Measurements from ENCODE around the gene SQSTM1. TPM values are rescaled to one million over a fixed set of nuclear protein-coding genes. Genes with fewer than 3 reads are reported as not detected.
"Not testable (repeated sequence)": the region's sequence is repeated elsewhere in the genome, so short reads cannot be mapped to it uniquely, and the experiment has no call there.

Gene SQSTM1
- polyA plus RNA-seq, 5 donors, result 68.4 to 113 (median 97.1) TPM

DNA sequence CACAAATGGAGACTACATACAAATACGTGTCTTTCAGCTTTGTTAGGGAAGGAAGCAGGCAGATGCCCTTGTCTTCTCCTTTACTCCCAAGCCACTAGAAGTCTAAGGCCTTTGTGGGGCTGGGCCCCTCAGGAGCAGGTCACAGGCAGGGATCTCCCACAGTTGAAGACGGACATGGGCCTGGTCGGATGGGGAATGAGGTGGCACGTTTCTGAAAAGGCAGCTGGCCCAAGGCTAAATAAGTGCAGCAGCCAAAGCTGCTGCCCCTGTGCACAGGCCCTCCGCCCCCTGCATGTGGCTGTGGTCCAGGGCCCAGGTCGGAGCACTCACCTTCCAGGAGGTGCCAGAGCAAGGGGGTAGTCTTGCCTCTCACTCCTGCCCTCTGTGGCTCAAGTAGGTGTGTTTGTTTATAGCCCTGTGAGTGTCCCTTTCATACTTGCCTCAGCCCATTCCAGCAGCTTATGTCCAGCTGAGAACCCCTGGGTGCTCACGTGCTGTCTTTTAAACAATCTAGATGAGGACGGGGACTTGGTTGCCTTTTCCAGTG is 1.8 kb downstream of the SQSTM1 start:
- no peak for DNase-seq

DNA sequence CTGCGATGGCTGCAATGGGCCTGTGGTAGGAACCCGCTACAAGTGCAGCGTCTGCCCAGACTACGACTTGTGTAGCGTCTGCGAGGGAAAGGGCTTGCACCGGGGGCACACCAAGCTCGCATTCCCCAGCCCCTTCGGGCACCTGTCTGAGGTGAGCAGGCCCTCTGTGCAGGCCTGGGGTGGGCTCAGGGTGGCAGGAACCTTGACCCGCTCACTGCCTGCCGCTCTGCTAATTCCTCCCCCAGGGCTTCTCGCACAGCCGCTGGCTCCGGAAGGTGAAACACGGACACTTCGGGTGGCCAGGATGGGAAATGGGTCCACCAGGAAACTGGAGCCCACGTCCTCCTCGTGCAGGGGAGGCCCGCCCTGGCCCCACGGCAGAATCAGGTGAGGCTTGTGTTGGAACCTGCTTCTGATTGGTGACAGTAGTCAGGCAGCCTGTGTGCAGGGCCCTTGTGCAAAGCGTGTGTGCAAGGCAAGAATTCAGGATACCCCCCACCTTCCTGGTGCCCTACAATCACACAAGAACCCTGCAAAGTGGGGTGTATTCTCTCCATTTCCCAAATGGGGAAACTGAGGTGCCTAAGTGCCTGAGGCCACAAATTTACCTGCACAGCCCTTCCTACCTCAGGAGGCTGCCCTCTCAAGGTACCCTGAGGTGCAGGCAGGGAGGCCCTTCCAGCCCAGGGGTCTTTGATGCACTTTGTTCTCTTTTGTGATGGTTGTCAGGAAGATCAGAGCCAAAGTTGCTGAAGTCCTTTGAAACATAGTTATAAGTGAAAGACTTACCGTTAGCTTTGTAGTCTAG is 3.4 kb downstream of the SQSTM1 start:
- DNase-seq, result no peak

DNA sequence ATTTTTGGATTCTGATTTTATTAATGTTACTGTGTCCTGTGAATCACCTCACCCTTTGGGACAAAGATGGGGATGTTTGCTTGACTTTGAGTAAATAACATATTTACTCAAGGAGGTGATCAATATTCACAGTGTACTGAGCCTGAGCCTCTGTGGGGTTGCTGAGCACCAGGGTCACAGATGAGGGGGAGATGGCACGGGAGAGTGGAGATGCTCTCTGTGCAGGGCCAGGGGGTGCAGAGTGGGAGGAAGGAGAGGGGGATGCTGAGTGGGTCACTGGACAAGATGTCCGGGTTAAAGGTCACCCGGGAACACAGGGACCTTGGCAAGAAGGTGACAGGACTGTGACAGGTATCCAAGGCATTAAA is 4.0 kb downstream of the SQSTM1 start:
- DNase-seq, result no peak

DNA sequence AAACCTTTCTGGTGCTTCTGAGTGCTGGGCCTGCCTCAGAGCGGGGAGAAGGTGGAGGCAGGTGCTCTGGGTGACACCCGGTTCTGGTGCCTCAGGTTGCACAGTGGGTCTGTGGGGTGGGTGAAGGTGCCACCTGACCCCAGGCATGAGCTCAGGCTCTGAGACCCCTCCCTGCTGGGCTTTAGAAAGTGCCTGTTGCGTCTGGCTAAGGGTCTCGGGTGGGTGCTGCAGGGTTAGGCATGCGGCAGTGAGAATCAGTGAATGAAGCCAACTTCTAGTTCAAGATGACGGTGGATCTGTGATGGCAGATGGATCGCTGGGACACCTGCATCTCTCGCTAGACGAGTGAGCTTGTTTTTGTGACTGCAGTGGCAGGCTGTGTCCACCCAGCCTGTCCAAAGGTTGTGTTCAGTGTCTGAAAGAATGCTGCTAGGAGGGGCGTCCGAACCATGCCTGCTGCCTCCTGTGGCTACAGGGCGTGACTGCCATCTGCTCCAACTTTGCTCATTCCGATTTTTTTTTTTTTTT is 5.0 kb downstream of the SQSTM1 start:
- no peak for DNase-seq

DNA sequence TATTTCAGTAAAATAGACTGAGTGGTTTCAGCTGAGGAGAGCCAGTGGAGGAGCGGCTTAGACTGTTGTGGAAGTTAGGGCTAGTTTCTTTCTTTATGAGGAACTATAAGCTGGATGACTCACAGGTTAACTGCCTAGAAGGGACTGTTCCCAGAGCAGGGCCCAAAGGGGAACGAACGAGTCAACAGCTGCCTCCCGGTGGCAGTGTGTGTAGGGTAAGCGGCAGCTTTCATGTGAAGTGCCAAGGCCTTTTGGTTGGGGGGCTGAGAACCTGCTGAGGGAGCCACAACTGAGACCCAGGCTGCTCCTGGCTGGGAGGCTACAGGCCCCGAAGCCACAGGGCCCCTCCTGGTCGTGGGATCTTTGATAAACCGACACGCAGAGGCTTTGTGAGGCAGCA is 7.0 kb downstream of the SQSTM1 start:
- DNase-seq, result no peak

DNA sequence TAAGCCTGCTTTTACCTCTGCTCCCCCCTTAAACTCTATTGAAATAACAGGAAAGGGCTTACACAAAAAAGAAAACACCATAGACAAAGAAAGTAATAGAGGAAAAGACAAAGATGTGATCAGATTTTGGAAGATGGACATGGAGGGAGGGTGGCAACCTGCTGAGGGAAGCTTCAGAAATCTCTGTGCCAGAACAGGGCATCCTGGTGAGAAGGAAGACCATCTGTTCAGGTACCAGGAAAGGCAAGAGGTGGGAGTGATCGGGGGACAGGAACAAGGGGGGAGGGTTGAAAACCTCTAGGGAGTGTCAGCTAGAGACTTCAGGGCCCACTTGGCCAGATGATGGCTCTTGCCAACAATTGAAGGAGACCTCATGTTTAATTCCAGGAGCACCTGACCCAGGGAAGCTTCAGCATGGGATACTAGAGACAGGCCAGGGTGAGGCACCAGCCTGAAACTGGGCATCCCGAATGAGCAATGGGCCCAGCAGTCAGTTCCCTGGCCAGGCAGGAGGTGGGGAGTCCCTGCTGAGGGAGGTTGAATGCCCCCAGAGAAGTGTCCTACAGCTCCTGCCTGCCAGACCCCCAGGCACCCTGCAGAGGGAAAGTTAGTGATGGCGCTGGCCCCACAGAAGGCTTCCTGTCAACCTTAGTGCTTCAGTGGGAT is 8.2 kb downstream of the SQSTM1 start:
- no peak for DNase-seq

DNA sequence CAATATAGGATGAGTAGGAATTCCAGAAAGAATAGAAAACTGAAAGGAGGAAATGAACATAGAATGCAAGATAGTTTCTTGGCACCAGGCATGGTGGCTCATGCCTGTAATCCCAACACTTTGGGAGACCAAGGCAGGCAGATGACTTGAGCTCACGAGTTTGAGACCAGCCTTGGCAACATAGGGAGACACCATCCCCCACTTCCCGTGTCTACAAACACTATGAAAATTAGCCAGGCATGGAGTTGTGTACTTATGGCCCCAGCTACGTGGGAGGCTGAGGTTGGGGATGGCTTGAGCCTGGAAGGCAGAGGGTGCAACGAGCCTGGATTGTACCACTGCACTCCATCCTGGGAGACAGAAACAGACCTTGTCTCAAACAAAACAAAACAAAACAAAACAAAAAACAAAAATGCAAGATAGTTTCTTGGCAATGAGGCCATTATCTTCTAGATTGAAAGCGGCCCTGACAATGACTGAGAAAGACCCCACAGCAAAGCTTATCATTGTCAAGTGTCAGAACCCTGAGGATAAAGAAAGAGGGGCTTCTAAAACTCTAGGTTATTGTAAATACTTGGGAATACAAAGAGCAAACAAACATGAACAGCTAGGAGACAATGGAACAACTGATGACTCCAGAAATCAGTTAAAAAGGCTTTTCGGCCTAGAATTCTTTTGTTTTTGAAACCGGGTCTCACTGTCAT is 9.2 kb downstream of the SQSTM1 start:
- DNase-seq, result no peak

DNA sequence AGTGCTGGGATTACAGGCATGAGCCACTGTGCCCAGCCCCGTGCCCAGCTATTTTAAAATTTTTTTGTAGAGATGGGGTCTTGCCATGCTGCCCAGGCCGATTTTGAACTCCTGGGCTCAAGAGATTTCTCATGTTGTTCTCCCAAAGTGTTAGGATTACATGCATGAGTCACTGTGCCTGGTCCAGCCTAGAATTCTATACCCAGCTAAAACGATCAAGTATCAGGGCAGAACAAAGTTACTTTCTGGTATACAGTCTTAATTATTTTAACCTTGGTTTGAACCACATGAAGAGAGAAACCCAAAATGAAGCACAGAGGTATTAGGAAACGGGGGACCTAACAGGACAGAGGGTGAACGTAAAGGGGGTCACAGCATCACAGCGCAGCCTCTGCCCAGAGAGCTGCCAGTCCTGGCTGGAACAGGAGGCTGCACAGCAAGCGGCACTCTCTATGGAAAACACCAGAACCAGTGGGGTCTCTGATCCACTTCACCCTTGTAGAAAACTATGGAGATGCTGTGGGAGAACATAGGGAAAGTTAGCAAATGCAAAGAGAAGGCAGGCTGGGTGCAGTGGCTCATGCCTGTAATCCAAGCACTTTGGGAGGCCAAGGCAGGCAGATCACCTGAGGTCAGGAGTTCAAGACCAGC is 10.2 kb downstream of the SQSTM1 start:
- DNase-seq, result no peak

DNA sequence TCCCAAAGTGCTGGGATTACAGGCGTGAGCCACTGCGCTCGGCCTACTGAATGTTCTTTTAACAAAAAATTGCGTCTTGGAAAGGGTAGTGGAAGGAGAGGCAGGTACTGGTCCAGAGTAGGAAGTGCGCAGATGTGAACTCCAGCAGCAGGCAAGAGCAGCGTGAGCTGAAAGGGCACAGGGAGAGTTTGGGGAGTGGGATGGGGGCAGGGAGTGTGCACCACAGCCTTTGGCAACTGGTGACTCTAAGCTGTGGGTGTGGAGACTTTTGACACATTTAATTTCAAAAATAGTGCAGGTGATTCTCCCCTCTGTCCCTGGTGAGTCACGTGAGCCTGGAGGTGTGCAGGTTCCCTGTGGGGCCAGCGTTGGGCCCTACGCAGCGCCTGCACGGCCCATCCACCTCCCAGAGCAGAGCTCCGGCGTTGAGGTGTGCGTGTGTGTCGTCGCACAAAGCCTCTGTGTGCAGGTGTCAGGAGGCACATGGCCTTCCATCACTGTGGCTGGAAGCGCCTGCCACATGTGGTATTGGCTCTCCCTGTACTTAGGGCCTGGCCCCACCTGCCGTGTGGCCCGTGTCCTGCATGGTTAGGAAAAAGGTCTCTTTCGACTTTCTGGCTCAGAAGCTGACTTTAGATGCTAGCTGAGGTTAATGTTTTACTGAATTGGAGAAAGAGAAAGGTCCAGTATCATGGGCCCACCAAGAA is 11.5 kb downstream of the SQSTM1 start:
- DNase-seq, result no peak

DNA sequence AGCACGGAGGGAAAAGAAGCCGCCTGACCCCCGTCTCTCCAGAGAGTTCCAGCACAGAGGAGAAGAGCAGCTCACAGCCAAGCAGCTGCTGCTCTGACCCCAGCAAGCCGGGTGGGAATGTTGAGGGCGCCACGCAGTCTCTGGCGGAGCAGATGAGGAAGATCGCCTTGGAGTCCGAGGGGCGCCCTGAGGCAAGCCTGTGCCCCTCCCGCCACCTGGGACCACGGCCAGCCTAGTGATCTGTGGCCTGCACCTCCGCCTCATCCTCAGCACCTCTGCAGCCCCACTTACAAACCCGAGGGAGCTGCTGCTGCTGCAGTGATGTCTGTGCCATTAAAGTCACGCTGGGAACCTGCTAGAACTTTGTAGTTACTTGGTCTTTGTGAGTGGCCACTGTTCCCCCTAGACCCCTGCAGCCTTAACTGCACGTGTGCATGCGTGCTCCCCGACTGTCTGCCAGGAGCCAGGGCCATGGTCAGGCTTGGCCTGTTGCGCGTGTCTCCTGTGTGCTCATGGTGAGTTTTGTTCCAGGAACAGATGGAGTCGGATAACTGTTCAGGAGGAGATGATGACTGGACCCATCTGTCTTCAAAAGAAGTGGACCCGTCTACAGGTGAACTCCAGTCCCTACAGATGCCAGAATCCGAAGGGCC is 12.5 kb downstream of the SQSTM1 start:
- DNase-seq, result no peak

DNA sequence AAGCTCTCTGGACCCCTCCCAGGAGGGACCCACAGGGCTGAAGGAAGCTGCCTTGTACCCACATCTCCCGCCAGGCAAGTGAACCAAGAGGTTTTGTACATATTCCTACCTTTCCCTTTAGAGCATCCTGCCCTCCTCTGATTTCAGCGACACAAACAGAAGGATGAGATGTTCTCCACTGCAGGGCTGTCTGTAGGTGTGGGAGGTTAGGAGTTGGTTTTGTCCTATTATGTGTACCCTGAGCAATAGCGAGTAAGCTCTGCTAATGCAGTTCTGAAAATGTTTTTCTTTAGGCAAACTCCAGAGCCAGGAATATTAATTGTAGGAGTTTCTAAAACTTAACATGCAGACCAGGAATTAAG is 13.0 kb downstream of the SQSTM1 start:
- DNase-seq, result no peak

DNA sequence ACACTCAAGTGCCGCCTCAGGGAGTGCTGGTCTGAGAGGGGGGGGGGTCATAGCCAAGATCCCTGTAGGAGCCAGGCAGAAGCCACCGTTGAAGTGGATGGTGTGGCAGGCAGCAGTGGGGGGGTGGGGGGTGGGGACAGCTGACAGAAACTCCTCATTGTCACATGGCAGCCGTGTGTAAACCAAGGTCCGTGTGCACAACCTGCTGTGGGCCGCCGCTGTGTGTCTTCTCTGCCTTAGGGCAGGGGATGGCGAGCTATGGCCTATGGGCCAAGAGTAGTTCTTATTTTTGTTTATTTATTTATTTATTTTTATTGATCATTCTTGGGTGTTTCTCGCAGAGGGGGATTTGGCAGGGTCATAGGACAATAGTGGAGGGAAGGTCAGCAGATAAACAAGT is 13.4 kb downstream of the SQSTM1 start:
- no peak for DNase-seq

DNA sequence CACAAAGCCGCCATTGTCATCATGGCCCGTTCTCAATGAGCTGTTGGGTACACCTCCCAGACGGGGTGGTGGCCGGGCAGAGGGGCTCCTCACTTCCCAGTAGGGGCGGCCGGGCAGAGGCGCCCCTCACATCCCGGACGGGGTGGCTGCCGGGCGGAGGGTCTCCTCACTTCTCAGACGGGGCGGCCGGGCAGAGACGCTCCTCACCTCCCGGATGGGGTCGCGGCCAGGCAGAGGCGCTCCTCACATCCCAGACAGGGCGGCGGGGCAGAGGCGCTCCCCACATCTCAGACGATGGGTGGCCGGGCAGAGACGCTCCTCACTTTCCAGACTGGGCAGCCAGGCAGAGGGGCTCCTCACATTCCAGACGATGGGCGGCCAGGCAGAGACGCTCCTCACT is 14.2 kb downstream of the SQSTM1 start:
- not testable (repeated sequence) for DNase-seq

DNA sequence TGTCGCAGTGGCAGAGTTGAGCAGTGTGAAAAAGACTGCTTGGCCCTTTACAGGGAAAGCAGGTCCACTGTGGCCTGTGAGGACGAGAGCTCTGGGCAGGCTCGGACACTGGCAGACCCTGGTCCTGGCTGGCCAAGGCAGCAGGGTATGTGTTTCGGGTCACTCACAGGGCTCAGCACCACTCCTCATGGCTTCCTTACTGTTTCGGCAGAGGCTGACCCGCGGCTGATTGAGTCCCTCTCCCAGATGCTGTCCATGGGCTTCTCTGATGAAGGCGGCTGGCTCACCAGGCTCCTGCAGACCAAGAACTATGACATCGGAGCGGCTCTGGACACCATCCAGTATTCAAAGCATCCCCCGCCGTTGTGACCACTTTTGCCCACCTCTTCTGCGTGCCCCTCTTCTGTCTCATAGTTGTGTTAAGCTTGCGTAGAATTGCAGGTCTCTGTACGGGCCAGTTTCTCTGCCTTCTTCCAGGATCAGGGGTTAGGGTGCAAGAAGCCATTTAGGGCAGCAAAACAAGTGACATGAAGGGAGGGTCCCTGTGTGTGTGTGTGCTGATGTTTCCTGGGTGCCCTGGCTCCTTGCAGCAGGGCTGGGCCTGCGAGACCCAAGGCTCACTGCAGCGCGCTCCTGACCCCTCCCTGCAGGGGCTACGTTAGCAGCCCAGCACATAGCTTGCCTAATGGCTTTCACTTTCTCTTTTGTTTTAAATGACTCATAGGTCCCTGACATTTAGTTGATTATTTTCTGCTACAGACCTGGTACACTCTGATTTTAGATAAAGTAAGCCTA is 15.7 kb downstream of the SQSTM1 start:
- no peak for DNase-seq

DNA sequence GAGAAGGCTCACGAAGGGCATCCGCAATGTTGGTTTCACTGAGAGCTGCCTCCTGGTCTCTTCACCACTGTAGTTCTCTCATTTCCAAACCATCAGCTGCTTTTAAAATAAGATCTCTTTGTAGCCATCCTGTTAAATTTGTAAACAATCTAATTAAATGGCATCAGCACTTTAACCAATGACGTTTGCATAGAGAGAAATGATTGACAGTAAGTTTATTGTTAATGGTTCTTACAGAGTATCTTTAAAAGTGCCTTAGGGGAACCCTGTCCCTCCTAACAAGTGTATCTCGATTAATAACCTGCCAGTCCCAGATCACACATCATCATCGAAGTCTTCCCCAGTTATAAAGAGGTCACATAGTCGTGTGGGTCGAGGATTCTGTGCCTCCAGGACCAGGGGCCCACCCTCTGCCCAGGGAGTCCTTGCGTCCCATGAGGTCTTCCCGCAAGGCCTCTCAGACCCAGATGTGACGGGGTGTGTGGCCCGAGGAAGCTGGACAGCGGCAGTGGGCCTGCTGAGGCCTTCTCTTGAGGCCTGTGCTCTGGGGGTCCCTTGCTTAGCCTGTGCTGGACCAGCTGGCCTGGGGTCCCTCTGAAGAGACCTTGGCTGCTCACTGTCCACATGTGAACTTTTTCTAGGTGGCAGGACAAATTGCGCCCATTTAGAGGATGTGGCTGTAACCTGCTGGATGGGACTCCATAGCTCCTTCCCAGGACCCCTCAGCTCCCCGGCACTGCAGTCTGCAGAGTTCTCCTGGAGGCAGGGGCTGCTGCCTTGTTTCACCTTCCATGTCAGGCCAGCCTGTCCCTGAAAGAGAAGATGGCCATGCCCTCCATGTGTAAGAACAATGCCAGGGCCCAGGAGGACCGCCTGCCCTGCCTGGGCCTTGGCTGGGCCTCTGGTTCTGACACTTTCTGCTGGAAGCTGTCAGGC is 16.6 kb downstream of the SQSTM1 start:
- no peak for DNase-seq

DNA sequence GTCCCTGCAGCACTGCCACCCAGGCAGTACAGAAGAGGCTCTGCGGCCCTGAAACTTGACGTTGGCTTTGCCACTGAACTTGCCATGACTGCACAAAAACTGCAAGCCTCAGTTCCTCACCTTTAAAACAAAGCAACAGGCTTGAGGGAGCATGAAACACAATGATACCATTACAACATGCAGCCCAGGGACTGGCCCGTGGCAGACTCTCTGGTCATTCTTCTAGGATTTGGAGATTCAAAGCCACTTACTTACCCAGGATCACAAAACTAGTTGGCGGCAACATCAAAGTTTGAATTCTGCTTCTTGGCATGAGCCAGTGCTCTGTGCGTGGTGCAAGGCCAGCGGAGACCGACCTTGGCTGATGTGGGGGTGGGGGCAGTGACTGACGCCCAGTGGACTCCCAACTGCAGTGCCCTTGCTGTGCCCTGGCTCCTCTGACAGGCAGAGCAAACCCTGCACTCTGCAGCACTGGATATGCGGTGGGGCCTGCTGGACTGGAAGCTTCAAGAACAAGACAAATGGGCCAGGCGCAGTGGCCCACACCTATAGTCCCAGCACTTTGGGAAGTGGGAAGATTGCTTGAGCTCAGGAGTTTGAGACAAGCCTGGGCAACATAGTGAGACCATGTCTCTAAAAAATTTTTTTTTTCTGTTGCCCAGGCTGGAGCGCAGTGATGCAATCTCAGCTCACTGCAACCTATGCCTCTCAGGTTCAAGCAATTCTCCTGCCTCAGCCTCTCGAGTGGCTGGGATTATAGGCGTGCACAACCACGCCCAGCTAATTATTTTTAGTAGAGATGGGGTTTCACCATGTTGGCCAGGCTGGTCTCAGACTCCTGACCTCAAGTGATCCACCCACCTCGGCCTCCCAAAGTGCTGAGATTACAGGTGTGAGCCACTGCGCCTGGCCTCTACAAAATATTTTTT is 18.9 kb downstream of the SQSTM1 start:
- DNase-seq, result no peak

DNA sequence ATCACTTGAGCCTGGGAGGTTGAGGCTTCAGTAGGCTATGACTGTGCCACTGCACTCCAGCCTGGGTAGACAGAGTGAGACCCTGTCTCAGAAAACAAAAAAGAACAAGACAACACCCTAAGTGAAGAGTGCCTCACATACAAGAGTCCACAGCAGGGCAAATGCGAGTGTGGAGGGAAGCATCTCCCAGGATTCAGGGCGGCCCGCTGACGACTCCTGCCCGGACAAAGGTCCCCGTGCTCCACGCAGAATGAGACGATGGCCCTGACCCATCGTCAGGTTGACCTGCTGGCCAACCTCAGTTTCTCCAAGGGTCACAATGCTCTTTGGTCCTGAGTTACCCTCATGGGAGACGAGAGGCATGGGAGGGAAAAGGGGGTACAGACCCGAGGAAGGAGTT is 19.6 kb downstream of the SQSTM1 start:
- no peak for DNase-seq

DNA sequence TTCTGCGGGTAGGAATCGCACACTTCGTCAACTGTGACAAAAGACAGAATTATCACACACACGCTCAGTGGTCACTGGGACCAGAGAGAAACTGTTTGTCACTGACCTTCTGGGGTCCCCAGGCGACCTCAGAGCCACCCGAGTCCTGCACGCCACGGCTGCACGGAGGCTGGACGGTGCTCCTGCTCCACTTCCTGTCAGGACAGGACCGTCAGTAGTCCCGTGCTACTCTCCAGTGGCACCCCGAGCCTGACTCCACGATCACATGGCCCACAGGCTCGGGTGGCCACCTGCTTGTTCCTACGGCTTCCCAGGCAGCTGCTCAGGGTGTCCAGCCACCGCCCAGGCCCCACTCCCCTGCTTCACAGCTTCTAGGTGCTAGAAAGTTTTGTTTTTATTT is 20.1 kb downstream of the SQSTM1 start:
- DNase-seq, result no peak

Data from right lung (tissue), 5 donors.